Esophagus squamous epithelium (tissue), 4 donors: Measurements from ENCODE around the gene PRAMEF15.
"Not testable (repeated sequence)": the region's sequence is repeated elsewhere in the genome, so short reads cannot be mapped to it uniquely, and the experiment has no call there.

Experiments
- CTCF ChIP-seq, 6 experiments: fragments of 450-650 bp in 4 of 6; fragments of 200-600 bp in 2 of 6; sonication (generic) in 2 of 6; IDR thresholded peaks; one replicate each; pipeline ENCODE4 v1.5.1; 2016 to 2019; ENCODE audit warnings: antibody characterized with exemption in 6 of 6, mild to moderate bottlenecking in 4 of 6, moderate library complexity in 4 of 6
- POLR2A ChIP-seq, 4 donors: fragments of 450-650 bp; IDR thresholded peaks; one replicate each; pipeline ENCODE4 v1.6.1; 2017; ENCODE audit warnings: antibody characterized with exemption in 4 of 4, mild to moderate bottlenecking in 4 of 4, moderate library complexity in 3 of 4

GRCh38 chr1:13277016-13277415 lies 38.4 kb upstream of the PRAMEF15 start:
- TF ChIP-seq CTCF, POLR2A (IDR thresholded peaks at IDR 0.05): not testable (repeated sequence)
